ENCODE data around the gene MRPL36. TPM values are rescaled to one million over a fixed set of nuclear protein-coding genes. Genes with fewer than 3 reads are reported as not detected.
"Not testable (repeated sequence)": the region's sequence is repeated elsewhere in the genome, so short reads cannot be mapped to it uniquely, and the experiment has no call there.

MRPL36 gene
- total RNA-seq, 4 donors from 2014 or later = 44.6 to 54.9 (median 49.3) TPM

- Histone ChIP-seq H3K4me3 (no peak overlapping the region), H3K9me3 (no peaks in the 10 kb centered on the region), H3K36me3 (no peaks in the 10 kb centered on the region), H3K27ac (no peak overlapping the region), H3K27me3 (peaks cover 0 to 27% (median 0%) of the 10 kb centered on the region in 4 donors), H3K4me1 (peaks cover 0 to 19% (median 8%) of the 10 kb centered on the region in 3 donors)
- 39 to 41% methylated on average over 9 to 10 of the region's 10 CpGs for WGBS, 2 donors
- TF ChIP-seq POLR2A (IDR thresholded peaks at IDR 0.05) = no peak
- TF ChIP-seq, protein P1, sequence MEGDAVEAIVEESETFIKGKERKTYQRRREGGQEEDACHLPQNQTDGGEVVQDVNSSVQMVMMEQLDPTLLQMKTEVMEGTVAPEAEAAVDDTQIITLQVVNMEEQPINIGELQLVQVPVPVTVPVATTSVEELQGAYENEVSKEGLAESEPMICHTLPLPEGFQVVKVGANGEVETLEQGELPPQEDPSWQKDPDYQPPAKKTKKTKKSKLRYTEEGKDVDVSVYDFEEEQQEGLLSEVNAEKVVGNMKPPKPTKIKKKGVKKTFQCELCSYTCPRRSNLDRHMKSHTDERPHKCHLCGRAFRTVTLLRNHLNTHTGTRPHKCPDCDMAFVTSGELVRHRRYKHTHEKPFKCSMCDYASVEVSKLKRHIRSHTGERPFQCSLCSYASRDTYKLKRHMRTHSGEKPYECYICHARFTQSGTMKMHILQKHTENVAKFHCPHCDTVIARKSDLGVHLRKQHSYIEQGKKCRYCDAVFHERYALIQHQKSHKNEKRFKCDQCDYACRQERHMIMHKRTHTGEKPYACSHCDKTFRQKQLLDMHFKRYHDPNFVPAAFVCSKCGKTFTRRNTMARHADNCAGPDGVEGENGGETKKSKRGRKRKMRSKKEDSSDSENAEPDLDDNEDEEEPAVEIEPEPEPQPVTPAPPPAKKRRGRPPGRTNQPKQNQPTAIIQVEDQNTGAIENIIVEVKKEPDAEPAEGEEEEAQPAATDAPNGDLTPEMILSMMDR (IDR thresholded peaks at IDR 0.05) = no peak
- DNase-seq = no peak
- intact Hi-C loops (cut with DNase I) = no loop called here
Observed at GRCh38 chr5:1789834-1790471, 9.7 kb downstream of the MRPL36 start.

- H3K9me3 ChIP-seq; H3K27ac ChIP-seq; DNase-seq; H3K4me3 ChIP-seq; intact Hi-C loops (cut with DNase I); H3K36me3 ChIP-seq: not testable (repeated sequence)
- H3K27me3 ChIP-seq = peaks cover 0 to 32% (median 0%) of the 10 kb centered on the region in 4 donors
- peaks cover 0 to 14% (median 8%) of the 10 kb centered on the region in 3 donors for H3K4me1 ChIP-seq
- WGBS, 2 donors = 46 to 68% methylated on average over 3 of the region's 3 CpGs
Observed at GRCh38 chr5:1789438-1789833, 10.2 kb downstream of the MRPL36 start.

DNA sequence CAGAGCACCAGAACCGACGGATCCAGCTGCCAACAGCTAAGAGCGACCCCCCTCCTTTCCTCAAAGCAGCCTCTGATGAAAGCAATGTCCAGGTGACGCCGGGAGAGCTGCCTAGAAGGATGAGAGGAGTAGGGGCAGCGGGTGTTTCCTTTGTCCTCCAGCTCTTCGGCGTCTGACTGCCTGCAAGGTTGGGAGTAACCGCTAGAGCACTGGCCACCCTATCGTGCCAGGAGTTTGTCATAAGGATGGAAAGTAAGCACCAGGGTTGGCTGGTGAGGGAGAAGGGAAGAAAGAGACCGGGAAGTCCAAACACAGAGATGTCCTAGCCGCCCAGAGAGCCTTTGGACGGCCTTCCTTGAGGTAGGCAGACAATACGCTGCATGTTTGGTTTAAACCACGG lies 10.8 kb downstream of the MRPL36 start:
- H3K27me3 ChIP-seq = peaks cover 0 to 37% (median 0%) of the 10 kb centered on the region in 4 donors
- TF ChIP-seq, protein P1 (IDR thresholded peaks at IDR 0.05) = no peak
- no peak for TF ChIP-seq POLR2A (IDR thresholded peaks at IDR 0.05)
- 85 to 91% methylated on average over 10 to 11 of the region's 15 CpGs for WGBS, 2 donors

GRCh38 chr5:1788200-1788599 lies 11.4 kb downstream of the MRPL36 start:
- intact Hi-C loops (cut with DNase I) = no loop called here

More for the DNA sequence above, 10.8 kb downstream of the MRPL36 start:
- Histone ChIP-seq H3K36me3 (no peaks in the 10 kb centered on the region), H3K9me3 (no peaks in the 10 kb centered on the region), H3K4me3 (no peak overlapping the region), H3K4me1 (peaks cover 0 to 13% (median 8%) of the 10 kb centered on the region in 3 donors), H3K27ac (no peak overlapping the region)
- no peak for DNase-seq
- intact Hi-C loops (cut with DNase I) = no loop called here

GRCh38 chr5:1787472-1788047 lies 12.1 kb downstream of the MRPL36 start:
- H3K36me3 ChIP-seq = no peaks in the 10 kb centered on the region
- TF ChIP-seq, protein P1 (IDR thresholded peaks at IDR 0.05) = no peak
- TF ChIP-seq POLR2A (IDR thresholded peaks at IDR 0.05) = no peak
- no peaks in the 10 kb centered on the region for H3K9me3 ChIP-seq
- intact Hi-C loops (cut with DNase I) = no loop called here
- DNase-seq = no peak
- H3K4me3 ChIP-seq = no peak overlapping the region
- 86 to 87% methylated on average over 8 to 10 of the region's 12 CpGs for WGBS, 2 donors
- peaks cover 0 to 13% (median 8%) of the 10 kb centered on the region in 3 donors for H3K4me1 ChIP-seq
- no peak overlapping the region for H3K27ac ChIP-seq
- peaks cover 0 to 43% (median 0%) of the 10 kb centered on the region in 4 donors for H3K27me3 ChIP-seq

More at GRCh38 chr5:1788200-1788599, 11.4 kb downstream of the MRPL36 start:
- Histone ChIP-seq H3K4me1 (peaks cover 0 to 13% (median 8%) of the 10 kb centered on the region in 3 donors), H3K4me3 (no peak overlapping the region), H3K36me3 (no peaks in the 10 kb centered on the region), H3K9me3 (no peaks in the 10 kb centered on the region), H3K27ac (no peak overlapping the region), H3K27me3 (peaks cover 0 to 37% (median 0%) of the 10 kb centered on the region in 4 donors)
- 60 to 83% methylated on average over 1 to 6 of the region's 7 CpGs for WGBS, 2 donors
- TF ChIP-seq, protein P1 (IDR thresholded peaks at IDR 0.05) = no peak
- no peak for TF ChIP-seq POLR2A (IDR thresholded peaks at IDR 0.05)
- no peak for DNase-seq
